ENCODE results near the gene TTI1. TPM values are rescaled to one million over a fixed set of nuclear protein-coding genes. Genes with fewer than 3 reads are reported as not detected.

The TTI1 gene
- total and polyA plus RNA-seq, 2 of the 13 experiments (the other 11 are each of a cell fraction or from before 2014, with no cell fraction given), result 22.9 to 39.8 TPM

DNA sequence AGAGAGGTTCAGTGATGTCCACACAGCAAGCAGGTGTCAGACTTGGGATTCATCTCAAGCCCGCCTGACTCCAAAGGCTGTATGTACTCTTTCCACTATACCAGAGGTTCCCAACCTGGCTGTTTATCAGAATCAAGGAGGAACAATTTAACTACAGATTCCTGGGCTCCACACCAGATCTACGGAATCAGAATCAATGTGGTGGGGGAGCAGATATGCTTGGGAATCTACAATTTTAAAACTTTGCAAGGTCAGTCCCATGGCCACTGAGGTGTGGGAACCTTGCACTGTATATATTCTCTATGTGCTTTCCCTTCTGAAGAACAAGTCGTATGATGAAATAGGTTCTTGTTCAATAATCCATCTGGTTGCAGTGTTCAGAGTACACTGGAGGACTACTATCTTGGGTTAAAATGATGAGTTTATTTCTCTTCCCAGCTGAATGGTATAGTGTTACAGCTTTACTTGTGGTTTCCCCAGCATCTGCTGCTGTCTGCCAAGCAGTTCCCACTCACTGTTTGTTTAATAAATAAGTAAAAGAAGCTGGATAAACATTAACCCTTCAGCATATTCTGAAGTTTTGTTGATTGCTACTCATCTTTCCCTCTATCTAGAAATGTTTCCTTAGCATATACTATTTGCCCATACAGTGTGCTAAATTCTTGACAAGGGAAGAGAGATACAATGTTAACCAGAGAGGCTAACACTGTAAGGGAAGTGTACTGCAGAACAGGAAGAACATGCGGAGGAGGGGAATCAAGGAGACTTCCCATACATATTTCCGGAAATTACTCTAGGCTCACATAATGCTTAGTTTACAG is 9.9 kb downstream of the TTI1 start (continued):
- TF ChIP-seq PRMT3 (CRISPR knock-in tag; IDR thresholded peaks at IDR 0.05; ENCODE audit: borderline replicate concordance, low read depth), result no peak
- TF ChIP-seq ZNF619 (CRISPR knock-in tag; IDR thresholded peaks at IDR 0.05), result no peak
- no peak for TF ChIP-seq MEIS1 (CRISPR knock-in tag; IDR thresholded peaks at IDR 0.05; ENCODE audit: borderline replicate concordance)
- TF ChIP-seq TEF (CRISPR knock-in tag; IDR thresholded peaks at IDR 0.05), result no peak
- TF ChIP-seq, protein P1, sequence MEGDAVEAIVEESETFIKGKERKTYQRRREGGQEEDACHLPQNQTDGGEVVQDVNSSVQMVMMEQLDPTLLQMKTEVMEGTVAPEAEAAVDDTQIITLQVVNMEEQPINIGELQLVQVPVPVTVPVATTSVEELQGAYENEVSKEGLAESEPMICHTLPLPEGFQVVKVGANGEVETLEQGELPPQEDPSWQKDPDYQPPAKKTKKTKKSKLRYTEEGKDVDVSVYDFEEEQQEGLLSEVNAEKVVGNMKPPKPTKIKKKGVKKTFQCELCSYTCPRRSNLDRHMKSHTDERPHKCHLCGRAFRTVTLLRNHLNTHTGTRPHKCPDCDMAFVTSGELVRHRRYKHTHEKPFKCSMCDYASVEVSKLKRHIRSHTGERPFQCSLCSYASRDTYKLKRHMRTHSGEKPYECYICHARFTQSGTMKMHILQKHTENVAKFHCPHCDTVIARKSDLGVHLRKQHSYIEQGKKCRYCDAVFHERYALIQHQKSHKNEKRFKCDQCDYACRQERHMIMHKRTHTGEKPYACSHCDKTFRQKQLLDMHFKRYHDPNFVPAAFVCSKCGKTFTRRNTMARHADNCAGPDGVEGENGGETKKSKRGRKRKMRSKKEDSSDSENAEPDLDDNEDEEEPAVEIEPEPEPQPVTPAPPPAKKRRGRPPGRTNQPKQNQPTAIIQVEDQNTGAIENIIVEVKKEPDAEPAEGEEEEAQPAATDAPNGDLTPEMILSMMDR (CRISPR knock-in tag; IDR thresholded peaks at IDR 0.05), result no peak
- no peak for TF ChIP-seq ZNF567 (CRISPR knock-in tag; IDR thresholded peaks at IDR 0.05; ENCODE audit: borderline replicate concordance)
- no peak for TF ChIP-seq UBTF (CRISPR knock-in tag; IDR thresholded peaks at IDR 0.05)
- no peak for TF ChIP-seq KMT2B (CRISPR knock-in tag; IDR thresholded peaks at IDR 0.05)
- TF ChIP-seq THAP9 (CRISPR knock-in tag; IDR thresholded peaks at IDR 0.05; ENCODE audit: borderline replicate concordance), result no peak
- TF ChIP-seq RXRB (CRISPR knock-in tag; IDR thresholded peaks at IDR 0.05; ENCODE audit: borderline replicate concordance), result no peak
- TF ChIP-seq MTA3 (CRISPR knock-in tag; IDR thresholded peaks at IDR 0.05), result no peak
- peak; percentile 64; the same call in 1 of the 2 replicates for TF ChIP-seq SMAD3 (CRISPR knock-in tag; IDR thresholded peaks at IDR 0.05)
- no peak for TF ChIP-seq PAF1 (CRISPR knock-in tag; IDR thresholded peaks at IDR 0.05)
- TF ChIP-seq CEBPB (IDR thresholded peaks at IDR 0.05; ENCODE audit: borderline replicate concordance, low read depth, low read length), result peak; percentile 69; the same call in 1 of the 2 replicates
- no peak for TF ChIP-seq ZNF589 (CRISPR knock-in tag; conservative IDR thresholded peaks at IDR 0.05)
- TF ChIP-seq, protein P2, sequence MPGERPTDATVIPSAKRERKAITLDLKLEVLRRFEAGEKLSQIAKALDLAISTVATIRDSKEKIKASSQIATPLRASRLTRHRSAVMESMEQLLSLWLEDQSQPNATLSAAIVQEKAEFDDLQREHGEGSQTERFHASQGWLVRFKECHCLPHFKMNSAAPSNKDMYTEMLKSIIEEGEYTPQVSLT (CRISPR knock-in tag; IDR thresholded peaks at IDR 0.05; ENCODE audit: borderline replicate concordance, low read depth), result 0 out of 2 replicates have a peak, but pooled peaks have one; percentile 31
- TF ChIP-seq ZFP82 (CRISPR knock-in tag; IDR thresholded peaks at IDR 0.05; ENCODE audit: borderline replicate concordance), result no peak
- TF ChIP-seq CBX2 (IDR thresholded peaks at IDR 0.05; ENCODE audit: low read depth, low read length), result no peak
- TF ChIP-seq CBX2 (CRISPR knock-in tag; IDR thresholded peaks at IDR 0.05; ENCODE audit: low read depth), result no peak
- peak; percentile 81 for TF ChIP-seq CEBPG (CRISPR knock-in tag; IDR thresholded peaks at IDR 0.05)
- no peak for TF ChIP-seq ZNF143 (CRISPR knock-in tag; IDR thresholded peaks at IDR 0.05)

All from HepG2 (cell line).